Testis (tissue), 2 donors: ENCODE data around the gene P2RX3.

ENCODE experiments used
- POLR2A ChIP-seq: fragments of 450-650 bp; IDR thresholded peaks from one replicate; pipeline ENCODE4 v1.6.1; 2017; ENCODE audit warnings: antibody characterized with exemption, mild to moderate bottlenecking, moderate library complexity
- TF ChIP-seq, protein P1 (sequence below), 3 experiments: fragments of 450-650 bp in 2 of 3; fragments of 200-600 bp in 1 of 3; sonication (generic) in 1 of 3; IDR thresholded peaks; one replicate each; pipeline ENCODE4 v1.5.1; 2016 to 2019; ENCODE audit warnings: antibody characterized with exemption in 3 of 3, mild to moderate bottlenecking in 2 of 3, moderate library complexity in 1 of 3

DNA sequence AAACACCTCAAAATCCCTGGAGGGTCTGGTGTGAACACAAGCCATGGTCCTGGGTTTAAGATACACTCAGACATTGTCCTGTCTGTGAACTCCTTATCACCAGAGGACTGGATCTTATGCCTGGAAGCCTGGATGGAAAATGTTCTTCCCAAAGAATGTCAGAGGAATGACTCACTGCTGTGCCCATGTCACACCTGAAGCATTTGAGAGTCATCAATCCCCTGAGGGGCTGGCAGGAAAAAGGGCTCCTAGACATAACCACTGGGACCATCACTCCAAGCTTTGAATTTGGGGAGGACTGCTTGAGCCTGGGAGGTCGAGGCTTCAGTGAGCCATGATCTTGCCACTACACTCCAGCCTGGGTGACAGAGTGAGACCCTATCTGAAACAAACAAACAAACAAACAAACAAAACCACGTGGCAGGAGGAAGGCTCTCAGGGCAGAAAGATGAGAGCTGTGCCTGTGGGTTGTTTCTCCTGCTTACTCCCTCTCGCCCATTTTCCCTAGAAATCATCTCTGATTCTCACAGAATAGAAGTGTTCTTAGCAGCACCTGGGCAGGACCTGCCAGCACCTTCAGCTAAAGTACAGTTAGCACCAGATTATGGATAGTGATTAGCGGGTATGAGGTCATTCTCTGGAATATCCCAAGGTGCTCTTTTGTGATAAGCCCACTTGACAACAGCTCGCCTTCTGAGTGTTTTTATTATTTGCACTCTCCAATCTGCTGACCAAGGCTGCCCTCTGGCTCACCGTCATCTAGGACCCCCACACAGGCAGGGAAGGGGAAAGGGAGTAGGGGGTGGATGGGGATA is 64.2 kb downstream of the P2RX3 start:
- TF ChIP-seq, protein P1, sequence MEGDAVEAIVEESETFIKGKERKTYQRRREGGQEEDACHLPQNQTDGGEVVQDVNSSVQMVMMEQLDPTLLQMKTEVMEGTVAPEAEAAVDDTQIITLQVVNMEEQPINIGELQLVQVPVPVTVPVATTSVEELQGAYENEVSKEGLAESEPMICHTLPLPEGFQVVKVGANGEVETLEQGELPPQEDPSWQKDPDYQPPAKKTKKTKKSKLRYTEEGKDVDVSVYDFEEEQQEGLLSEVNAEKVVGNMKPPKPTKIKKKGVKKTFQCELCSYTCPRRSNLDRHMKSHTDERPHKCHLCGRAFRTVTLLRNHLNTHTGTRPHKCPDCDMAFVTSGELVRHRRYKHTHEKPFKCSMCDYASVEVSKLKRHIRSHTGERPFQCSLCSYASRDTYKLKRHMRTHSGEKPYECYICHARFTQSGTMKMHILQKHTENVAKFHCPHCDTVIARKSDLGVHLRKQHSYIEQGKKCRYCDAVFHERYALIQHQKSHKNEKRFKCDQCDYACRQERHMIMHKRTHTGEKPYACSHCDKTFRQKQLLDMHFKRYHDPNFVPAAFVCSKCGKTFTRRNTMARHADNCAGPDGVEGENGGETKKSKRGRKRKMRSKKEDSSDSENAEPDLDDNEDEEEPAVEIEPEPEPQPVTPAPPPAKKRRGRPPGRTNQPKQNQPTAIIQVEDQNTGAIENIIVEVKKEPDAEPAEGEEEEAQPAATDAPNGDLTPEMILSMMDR (IDR thresholded peaks at IDR 0.05), result no peak
- no peak for TF ChIP-seq POLR2A
